GM21423 (cell line): ENCODE results near the gene PXK.
"Not testable (repeated sequence)": the region's sequence is repeated elsewhere in the genome, so short reads cannot be mapped to it uniquely, and the experiment has no call there.

Experiments
- ATAC-seq: cut with Tn5 transposase; IDR thresholded peaks from one replicate; pipeline ENCODE4 v1.9.1; 2021; ENCODE audit warnings: mild to moderate bottlenecking, moderate library complexity; ENCODE audit not compliant: unreplicated experiment

The PXK gene

DNA sequence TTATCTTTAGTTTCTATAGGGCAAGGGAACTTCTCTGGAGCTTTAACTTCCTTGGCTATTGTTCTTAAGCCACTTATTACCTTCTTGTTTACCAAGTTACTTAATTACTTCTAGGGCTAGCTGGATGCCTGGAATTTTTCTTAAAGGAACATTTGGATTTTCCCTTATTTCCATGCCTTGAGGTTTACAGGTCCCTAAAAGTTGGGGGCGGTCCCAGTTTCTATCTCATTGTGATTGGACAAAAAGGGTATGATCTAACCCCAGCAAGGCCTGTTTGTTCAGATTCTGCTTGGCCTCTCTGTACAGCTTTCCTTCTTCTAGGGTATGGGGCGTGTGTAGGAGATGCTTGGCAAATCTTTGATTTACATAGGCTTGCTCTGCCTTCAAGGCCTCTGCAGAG, 83.5 kb downstream of the PXK start:
- no peak for ATAC-seq

- no peak for ATAC-seq
Measured at GRCh38 chr3:58417075-58417474, 84.4 kb downstream of the PXK start.

DNA sequence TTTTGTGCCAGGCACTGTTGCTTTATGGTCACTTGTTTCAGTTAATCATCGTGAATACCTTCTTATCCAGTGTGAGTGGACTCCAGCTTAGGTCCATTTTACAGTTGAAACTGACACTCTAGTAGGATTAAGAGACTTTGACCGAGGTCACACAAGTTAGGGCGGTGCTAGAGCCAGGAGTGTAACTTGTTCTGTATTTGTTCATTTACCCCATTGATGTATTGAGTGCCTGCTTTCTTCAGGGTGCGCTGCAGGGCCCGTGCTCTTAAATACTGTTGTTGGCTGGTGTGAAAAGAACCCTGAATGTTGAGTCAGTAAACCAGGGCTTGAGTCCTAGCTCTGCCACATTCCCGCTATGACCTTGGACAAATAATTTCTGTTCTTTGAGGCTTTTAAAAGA, 85.5 kb downstream of the PXK start:
- ATAC-seq, result no peak

- ATAC-seq, result peak; percentile 65
Measured at GRCh38 chr3:58419780-58420507, 87.3 kb downstream of the PXK start.

DNA sequence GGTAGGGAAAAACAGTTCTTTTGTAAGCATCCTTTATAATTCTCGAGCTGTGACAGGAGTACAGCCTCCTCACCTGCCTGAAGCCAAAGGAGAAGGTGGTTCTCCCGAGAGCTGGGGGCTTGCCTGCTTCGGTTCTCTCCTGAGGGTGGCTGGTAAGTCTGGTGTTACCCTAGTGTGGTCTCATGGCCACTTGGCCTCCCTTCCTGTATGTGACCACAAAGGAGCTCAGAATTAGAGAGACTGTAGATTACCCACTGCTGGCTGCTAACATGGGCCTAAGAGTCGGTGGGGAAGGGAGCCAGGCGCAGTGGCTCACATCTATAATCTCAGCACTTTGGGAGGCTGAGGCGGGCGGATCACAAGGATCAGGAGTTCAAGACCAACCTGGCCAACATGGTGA, 88.3 kb downstream of the PXK start:
- no peak for ATAC-seq

DNA sequence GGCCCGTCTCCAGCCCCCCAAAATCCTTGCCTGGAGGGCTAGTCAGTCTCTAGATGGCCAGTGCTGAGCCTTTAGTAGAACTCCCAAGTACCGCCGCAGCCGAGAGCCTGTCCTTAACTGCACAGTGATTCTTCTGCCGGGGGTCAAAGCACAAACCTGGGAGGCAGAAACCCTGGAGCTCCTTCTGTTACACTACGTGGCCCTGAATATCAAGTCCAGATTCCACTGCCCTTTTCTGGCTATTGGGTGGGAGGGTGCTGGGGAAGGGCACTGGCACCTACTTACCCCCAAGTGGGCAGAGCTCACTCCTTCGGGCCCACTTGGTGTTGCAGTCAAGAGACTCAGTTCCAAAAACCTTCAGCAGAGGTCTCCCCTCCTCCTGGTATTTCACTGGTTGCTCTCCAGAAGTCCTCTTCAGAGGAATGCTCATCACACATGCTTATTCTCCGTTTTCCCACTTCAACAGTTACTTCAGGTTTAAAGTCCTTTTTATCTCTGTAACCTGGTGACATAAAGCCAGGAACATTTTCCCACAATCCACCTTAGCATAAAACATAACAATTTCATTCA, 90.1 kb downstream of the PXK start:
- no peak for ATAC-seq

GRCh38 chr3:58424613-58425012, 91.9 kb downstream of the PXK start:
- ATAC-seq, result no peak

- ATAC-seq, result no peak
Measured at GRCh38 chr3:58425782-58426181, 93.1 kb downstream of the PXK start.

- no peak for ATAC-seq
Measured at GRCh38 chr3:58427661-58428361, 95.1 kb downstream of the PXK start.

DNA sequence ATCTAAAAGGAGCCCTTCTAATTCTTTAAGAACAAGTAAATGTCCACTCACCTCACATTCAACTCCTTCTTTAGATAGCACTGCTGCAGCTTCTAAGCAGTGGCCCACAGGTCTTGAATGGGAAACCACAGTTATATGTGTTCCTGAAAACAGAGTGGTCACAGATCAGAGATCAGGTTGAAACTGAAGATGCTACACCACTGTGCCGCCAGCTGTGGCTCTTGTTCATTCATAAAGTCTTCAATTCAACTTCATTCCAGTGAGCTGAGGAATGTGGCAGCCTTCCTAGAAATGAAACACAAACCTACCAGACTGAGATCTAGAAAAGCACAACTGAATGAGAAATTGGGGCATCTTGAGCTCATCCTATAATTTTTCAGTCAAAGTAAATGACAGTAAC, 97.0 kb downstream of the PXK start:
- ATAC-seq, result peak; percentile 40

- ATAC-seq, result no peak
Measured at GRCh38 chr3:58432905-58433304, 100.2 kb downstream of the PXK start.

DNA sequence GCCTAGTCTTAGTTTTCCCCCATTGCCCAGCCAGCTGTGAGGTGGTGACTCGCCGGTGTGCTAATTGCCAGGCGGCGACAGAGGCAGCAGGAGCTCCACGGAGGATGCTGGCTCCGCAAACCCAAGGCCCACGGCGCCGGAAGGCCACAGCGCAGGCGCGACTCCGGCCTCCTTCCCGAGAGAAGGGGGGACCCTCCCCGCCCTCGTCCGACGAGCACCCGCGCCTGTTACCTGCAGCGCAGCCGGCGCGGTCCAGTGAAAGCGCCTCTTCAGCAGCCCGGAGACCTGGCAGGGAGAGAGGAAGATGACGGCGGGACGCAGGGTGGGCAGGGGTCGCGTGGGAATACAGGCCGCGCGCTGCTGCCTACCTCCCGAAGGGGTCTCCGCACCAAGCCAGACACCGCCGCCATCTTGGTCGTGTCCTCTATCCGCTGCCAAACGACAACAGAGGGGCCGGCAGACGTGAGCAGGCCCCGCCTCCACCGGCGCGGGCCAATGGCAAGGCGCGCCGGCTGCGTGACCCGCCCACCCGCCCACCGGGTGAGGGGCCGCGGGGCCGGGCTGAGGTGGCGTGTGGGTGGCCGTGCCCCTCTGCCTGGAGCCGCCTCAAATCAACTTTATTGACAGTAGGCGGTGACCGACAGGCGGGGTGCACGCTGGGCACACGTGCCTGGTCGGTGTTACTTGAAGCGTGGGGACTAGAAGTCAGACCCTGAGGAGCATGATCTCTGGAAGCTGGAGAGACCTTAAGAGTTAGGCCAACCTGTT, 100.9 kb downstream of the PXK start, which contains the start of gene PDHB:
PDHB (minus strand) TSS at position 433 of the 768 bp plus-strand sequence; CDS start at position 410, 23 bp downstream.
- ATAC-seq, result peak; percentile 94

DNA sequence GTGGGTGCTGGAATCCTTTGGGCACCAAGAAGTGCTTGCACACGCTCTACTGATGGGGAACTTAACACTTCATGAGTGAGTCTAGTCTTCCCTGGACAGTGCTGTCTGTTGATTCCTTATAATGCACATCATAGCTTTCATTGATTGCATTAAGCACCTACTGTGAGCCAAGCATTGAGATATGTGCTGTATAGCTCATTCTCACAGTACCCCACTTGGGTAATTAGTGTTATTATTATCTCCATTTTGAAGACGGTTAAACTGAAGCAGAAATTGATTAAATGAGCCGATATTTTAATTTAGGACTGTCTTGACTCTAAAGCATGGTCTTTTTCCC, 101.4 kb downstream of the PXK start:
- no peak for ATAC-seq

DNA sequence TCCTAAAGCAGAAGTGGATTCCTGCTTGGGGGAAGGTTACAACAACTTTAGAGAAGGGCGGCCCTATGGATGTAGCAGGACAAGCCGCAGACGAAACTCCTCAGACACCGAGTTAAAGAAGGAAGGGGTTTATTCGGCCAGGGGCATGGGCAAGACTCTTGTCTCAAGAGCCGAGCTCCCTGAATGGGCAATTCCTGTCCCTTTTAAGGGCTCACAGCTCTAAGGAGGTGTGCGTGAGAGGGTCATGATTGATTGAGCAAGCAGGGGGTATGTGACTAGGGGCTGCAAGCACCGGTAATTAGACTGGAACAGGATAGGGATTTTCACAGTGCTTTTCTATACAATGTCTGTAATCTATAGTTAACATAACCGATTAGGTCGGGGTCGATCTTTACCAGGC, 101.8 kb downstream of the PXK start:
- ATAC-seq, result no peak

DNA sequence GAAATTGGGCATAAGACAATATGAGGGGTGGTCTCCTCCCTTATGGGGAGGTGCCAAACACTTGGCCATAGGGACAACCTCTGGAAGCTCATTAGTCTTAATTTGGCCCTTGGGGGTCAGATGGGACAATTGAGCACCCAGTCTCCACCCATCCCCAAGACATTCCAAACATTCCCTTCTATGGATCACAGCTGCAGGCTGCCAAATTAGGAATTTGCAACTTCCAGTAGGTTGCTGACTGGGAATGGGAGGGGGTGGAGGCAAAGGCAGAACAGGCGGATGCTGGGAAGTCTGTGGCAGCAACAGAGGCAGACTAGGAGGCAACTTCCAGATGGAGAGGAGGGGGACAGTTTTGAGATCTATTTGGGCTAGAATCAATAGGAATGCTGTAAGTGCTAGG, 102.3 kb downstream of the PXK start:
- no peak for ATAC-seq

- not testable (repeated sequence) for ATAC-seq
Measured at GRCh38 chr3:58437276-58437675, 104.6 kb downstream of the PXK start.

DNA sequence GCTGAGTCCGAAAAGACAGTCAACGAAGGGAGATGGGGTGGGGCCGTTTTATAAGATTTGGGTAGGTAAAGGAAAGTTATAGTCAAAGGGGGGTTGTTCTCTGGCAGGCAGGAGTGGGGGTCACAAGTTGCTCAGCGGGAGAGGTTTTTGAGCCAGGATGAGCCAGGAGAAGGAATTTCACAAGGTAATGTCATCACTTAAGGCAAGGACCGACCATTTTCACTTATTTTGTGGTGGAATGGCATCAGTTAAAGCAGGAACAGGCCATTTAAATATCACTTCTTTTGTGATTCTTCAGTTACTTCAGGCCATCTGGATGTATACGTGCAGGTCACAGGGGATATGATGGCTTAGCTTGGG, 108.3 kb downstream of the PXK start:
- not testable (repeated sequence) for ATAC-seq

DNA sequence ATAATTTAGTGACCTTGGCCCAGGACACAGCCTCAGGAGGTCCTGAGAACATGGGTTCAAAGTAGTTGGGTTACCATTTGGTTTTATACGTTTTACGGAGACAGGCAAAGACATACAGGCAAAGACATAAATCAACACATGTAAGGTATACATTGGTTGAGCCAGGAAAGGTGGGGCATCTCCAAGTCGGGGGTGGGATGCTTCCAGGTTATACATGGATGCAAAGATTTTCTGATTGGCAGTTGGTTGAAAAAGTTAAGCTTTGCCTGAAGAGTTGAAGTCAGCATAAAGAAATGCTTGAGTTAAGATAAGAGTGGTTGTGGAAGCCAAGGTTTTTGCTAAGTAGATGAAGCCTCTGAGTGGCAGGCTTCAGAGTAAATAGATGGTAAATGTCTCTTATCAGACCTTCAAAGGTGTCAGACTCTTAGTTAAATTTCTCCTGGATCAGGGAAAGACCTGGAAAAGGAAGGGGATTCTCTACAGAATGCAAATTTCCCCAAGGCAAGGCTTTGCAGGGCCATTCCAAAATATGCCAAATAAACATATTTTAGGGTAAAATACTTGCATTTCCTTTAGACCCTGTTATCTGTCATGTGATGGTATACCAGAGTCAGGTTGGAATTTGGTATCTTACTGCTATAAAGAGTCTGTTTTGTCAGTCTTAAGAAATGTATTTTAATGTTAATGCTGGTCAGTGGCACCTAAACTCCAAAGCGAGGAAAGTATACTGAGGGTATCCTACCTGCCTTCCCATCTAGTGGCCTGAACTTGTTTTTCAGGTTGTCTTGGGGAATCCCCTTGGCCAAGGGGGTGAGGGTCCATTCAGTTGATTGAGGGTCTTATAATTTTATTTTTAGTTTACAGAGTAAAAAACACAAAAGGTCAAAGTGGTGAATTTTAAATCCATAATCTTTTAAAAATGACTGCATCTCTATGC, 109.1 kb downstream of the PXK start:
- ATAC-seq, result no peak

GRCh38 chr3:58452176-58452575, 119.5 kb downstream of the PXK start:
- ATAC-seq, result no peak

DNA sequence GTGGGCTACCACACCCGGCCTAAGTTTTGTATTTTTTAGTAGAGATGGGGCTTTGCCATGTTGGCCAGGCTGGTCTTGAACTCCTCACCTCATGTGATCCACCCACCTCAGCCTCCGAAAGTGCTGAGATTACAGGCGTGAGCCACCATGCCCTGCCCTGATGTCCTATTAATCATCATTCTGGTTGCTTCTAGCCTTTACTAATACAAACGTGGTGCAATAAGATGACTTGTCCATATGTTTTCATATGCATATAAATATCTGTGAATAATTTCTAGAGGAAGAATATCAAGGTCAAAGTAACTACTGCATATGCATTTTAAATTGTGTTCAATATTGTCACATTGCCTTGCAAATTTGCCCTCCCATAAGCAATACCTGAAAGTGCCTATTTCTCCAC, 126.5 kb downstream of the PXK start:
- no peak for ATAC-seq

- no peak for ATAC-seq
Measured at GRCh38 chr3:58462829-58463180, 130.1 kb downstream of the PXK start.
